Common myeloid progenitor, CD34-positive (primary cell): ENCODE measurements around the gene PTH1R.

Experiments used
- CTCF ChIA-PET: fragments of 350-600 bp; sonication (Branson Sonifier 250); formaldehyde crosslinking; loops from one replicate; lab custom pipeline; 2021; ENCODE audit warnings: antibody characterized with exemption; lab: Charles Lee
- POLR2A ChIA-PET: fragments of 350-600 bp; sonication (Branson Sonifier 250); formaldehyde crosslinking; loops from one replicate; lab custom pipeline; 2021; ENCODE audit warnings: antibody characterized with exemption; lab: Charles Lee
- DNase-seq, 3 donors: peaks; one replicate each; pipeline versions ENCODE4 v3.0.0 to v3.0.0-alpha.2; 2013
- H3K27ac ChIP-seq, 2 experiments: 1 replicate in 1 of 2; 2 replicates in 1 of 2; pipeline ENCODE4 v1.7.0; 2013; ENCODE audit warnings: inconsistent platforms in 2 of 2, low read length in 2 of 2, mild to moderate bottlenecking in 2 of 2, low read depth in 1 of 2, moderate library complexity in 1 of 2; ENCODE audit not compliant: severe bottlenecking in 2 of 2, insufficient read depth in 1 of 2, poor library complexity in 1 of 2
- H3K27me3 ChIP-seq, 5 experiments: replicated peaks in 2 of 5; 1 replicate in 3 of 5; 2 replicates in 2 of 5; pipeline versions ENCODE4 v1.6.1 to v1.7.0; 2013; ENCODE audit warnings: low read length in 4 of 5, mild to moderate bottlenecking in 2 of 5, moderate library complexity in 2 of 5, inconsistent platforms in 1 of 5; ENCODE audit not compliant: insufficient read depth in 5 of 5, control insufficient read depth in 4 of 5
- H3K36me3 ChIP-seq, 4 experiments: 1 replicate in 2 of 4; 2 replicates in 2 of 4; pipeline versions ENCODE4 v1.6.1 to v1.7.0; 2013; ENCODE audit warnings: low read length in 3 of 4, control low read depth in 1 of 4, mild to moderate bottlenecking in 1 of 4; ENCODE audit not compliant: control insufficient read depth in 4 of 4, insufficient read depth in 4 of 4
- H3K4me1 ChIP-seq, 4 experiments: 1 replicate in 3 of 4; 2 replicates in 1 of 4; pipeline versions ENCODE4 v1.6.1 to v1.7.1; 2013; ENCODE audit warnings: low read length in 3 of 4, mild to moderate bottlenecking in 3 of 4, control low read depth in 1 of 4, inconsistent platforms in 1 of 4, moderate library complexity in 1 of 4; ENCODE audit not compliant: control insufficient read depth in 4 of 4, insufficient read depth in 4 of 4; ENCODE audit errors: control extremely low read depth in 1 of 4
- H3K4me3 ChIP-seq, 7 experiments: 1 replicate in 4 of 7; 2 replicates in 3 of 7; pipeline versions ENCODE4 v1.5.1 to v1.7.0; 2013; ENCODE audit warnings: mild to moderate bottlenecking in 7 of 7, low read length in 6 of 7, moderate library complexity in 6 of 7, inconsistent platforms in 2 of 7, low read depth in 2 of 7, control low read depth in 1 of 7; ENCODE audit not compliant: insufficient read depth in 4 of 7, control insufficient read depth in 1 of 7; ENCODE audit errors: extremely low read depth in 1 of 7
- H3K9me3 ChIP-seq, 5 experiments: 1 replicate in 4 of 5; 2 replicates in 1 of 5; pipeline versions ENCODE4 v1.6.1 to v1.7.1; 2013; ENCODE audit warnings: low read length in 4 of 5, mild to moderate bottlenecking in 2 of 5, inconsistent platforms in 1 of 5, low read depth in 1 of 5, moderate library complexity in 1 of 5; ENCODE audit not compliant: control insufficient read depth in 4 of 5, insufficient read depth in 2 of 5; ENCODE audit errors: control extremely low read depth in 1 of 5
- WGBS: methylation state at CpG from one replicate; pipeline ENCODE4 v1.1.5; 2013; ENCODE audit not compliant: insufficient coverage; 5-methylcytosine and 5-hydroxymethylcytosine counted together

The PTH1R gene

GRCh38 chr3:46860810-46861604 lies 16.5 kb upstream of the PTH1R start:
- Histone ChIP-seq H3K27me3 (peaks cover 0 to 1% (median 0%) of the 10 kb centered on the region in 5 experiments), H3K4me1 (no peaks in the 10 kb centered on the region), H3K9me3 (no peaks in the 10 kb centered on the region), H3K4me3 (no peak overlapping the region), H3K36me3 (no peaks in the 10 kb centered on the region), H3K27ac (no peak overlapping the region)
- POLR2A ChIA-PET = no interaction called here
- DNase-seq = no peak
- CTCF ChIA-PET = interaction anchor here (1.4 to 1.9 kb wide), 3 partner anchors 11 to 54 kb away, joined by 3 to 6 read pairs (median 5); no protein-coding TSS in a partner anchor
- 95% methylated on average over 5 of the region's 10 CpGs for WGBS

GRCh38 chr3:46861605-46862368 lies 15.7 kb upstream of the PTH1R start:
- DNase-seq = no peak
- Histone ChIP-seq H3K27me3 (peaks cover 0 to 1% (median 0%) of the 10 kb centered on the region in 5 experiments), H3K27ac (no peak overlapping the region), H3K36me3 (no peaks in the 10 kb centered on the region), H3K9me3 (no peaks in the 10 kb centered on the region), H3K4me3 (no peak overlapping the region), H3K4me1 (no peaks in the 10 kb centered on the region)
- ChIA-PET CTCF (interaction anchor here (1.1 to 3.1 kb wide), 5 partner anchors 10 to 53 kb away, joined by 3 to 18 read pairs (median 5); no protein-coding TSS in a partner anchor), POLR2A (no interaction called here)
- WGBS = 95% methylated on average over 11 of the region's 12 CpGs

- ChIA-PET POLR2A (no interaction called here), CTCF (interaction anchor here (1.1 to 3.1 kb wide), 7 partner anchors 9 to 152 kb away, joined by 3 to 18 read pairs (median 4); no protein-coding TSS in a partner anchor)
- Histone ChIP-seq H3K27me3 (peaks cover 0 to 1% (median 0%) of the 10 kb centered on the region in 5 experiments), H3K27ac (no peak overlapping the region), H3K9me3 (no peaks in the 10 kb centered on the region), H3K36me3 (no peaks in the 10 kb centered on the region), H3K4me1 (no peaks in the 10 kb centered on the region), H3K4me3 (no peak overlapping the region)
- no peak for DNase-seq
- WGBS = 97% methylated on average over 7 of the region's 7 CpGs
These were observed 15.0 kb upstream of the PTH1R start for GRCh38 chr3:46862369-46863025.

- POLR2A ChIA-PET = no interaction called here
- WGBS = 92% methylated on average over 4 of the region's 7 CpGs
- no peak within 1 kb of the TSS for H3K4me3 ChIP-seq
- H3K4me1 ChIP-seq = no peaks in the 10 kb centered on the region
- H3K36me3 ChIP-seq = no peaks in the 10 kb centered on the region
- no peak within 1 kb of the TSS for H3K27ac ChIP-seq
- H3K9me3 ChIP-seq = no peaks in the 10 kb centered on the region
- DNase-seq = no peak
- H3K27me3 ChIP-seq = peaks cover 0 to 1% (median 0%) of the 10 kb centered on the region in 5 experiments
- CTCF ChIA-PET = interaction anchor here (1.1 to 3.1 kb wide), 7 partner anchors 8 to 153 kb away, joined by 3 to 18 read pairs (median 4); no protein-coding TSS in a partner anchor
These were observed 14.2 kb upstream of the PTH1R start, which contains the start of gene MYL3 for GRCh38 chr3:46863261-46863782. Gene MYL3, minus strand, starts transcription at chr3:46863444. Its CDS starts 54 bp downstream, at chr3:46863390.

- POLR2A ChIA-PET = no interaction called here
These were observed 13.2 kb upstream of the PTH1R start for GRCh38 chr3:46864061-46864881.

GRCh38 chr3:46865031-46865507 lies 12.5 kb upstream of the PTH1R start:
- Histone ChIP-seq H3K36me3 (no peaks in the 10 kb centered on the region), H3K27me3 (no peaks in the 10 kb centered on the region), H3K4me3 (no peak overlapping the region), H3K4me1 (no peaks in the 10 kb centered on the region), H3K27ac (no peak overlapping the region), H3K9me3 (no peaks in the 10 kb centered on the region)
- DNase-seq = no peak
- CTCF ChIA-PET = interaction anchor here (0.9 to 4.4 kb wide), 5 partner anchors 8 to 44 kb away, joined by 3 to 68 read pairs (median 13); no protein-coding TSS in a partner anchor
- POLR2A ChIA-PET = no interaction called here
- WGBS = 92% methylated on average over 11 of the region's 12 CpGs

More at GRCh38 chr3:46864061-46864881, 13.2 kb upstream of the PTH1R start:
- Histone ChIP-seq H3K4me1 (no peaks in the 10 kb centered on the region), H3K9me3 (no peaks in the 10 kb centered on the region), H3K4me3 (no peak overlapping the region), H3K27ac (no peak overlapping the region), H3K36me3 (no peaks in the 10 kb centered on the region), H3K27me3 (no peaks in the 10 kb centered on the region)
- CTCF ChIA-PET = interaction anchor here (0.6 to 3.1 kb wide), 5 partner anchors 9 to 45 kb away, joined by 3 to 18 read pairs (median 3); no protein-coding TSS in a partner anchor
- DNase-seq = no peak
- 93% methylated on average over 9 of the region's 10 CpGs for WGBS
